CD14-positive monocyte (primary cell): ENCODE data around the gene THSD4. TPM values are rescaled to one million over a fixed set of nuclear protein-coding genes. Genes with fewer than 3 reads are reported as not detected.

Experiments used
- DNase-seq, 3 donors: peaks; one replicate each; pipeline ENCODE4 v3.0.0-alpha.2; 2011 to 2022
- H2AFZ ChIP-seq: 2 replicates; pipeline ENCODE4 v1.6.0; 2012; ENCODE audit warnings: mild to moderate bottlenecking, low read depth, low read length, inconsistent platforms; ENCODE audit not compliant: insufficient read depth, poor library complexity, severe bottlenecking
- H3K27ac ChIP-seq, 2 donors: 1 replicate in 1 of 2; 2 replicates in 1 of 2; pipeline ENCODE4 v1.5.1; 2012 to 2013; ENCODE audit warnings: low read length in 2 of 2, control low read depth in 1 of 2, inconsistent platforms in 1 of 2, low read depth in 1 of 2, mild to moderate bottlenecking in 1 of 2
- H3K27me3 ChIP-seq, 2 donors: one replicate each; pipeline versions ENCODE4 v1.6.0 to v1.6.1; 2011 to 2013; ENCODE audit warnings: low read length in 2 of 2; ENCODE audit not compliant: control insufficient read depth in 2 of 2, insufficient read depth in 2 of 2
- H3K36me3 ChIP-seq, 2 donors: replicated peaks in 1 of 2; 1 replicate in 1 of 2; 2 replicates in 1 of 2; pipeline versions ENCODE4 v1.5.1 to v1.6.1; 2012 to 2013; ENCODE audit warnings: low read length in 2 of 2, control low read depth in 1 of 2, inconsistent platforms in 1 of 2, mild to moderate bottlenecking in 1 of 2; ENCODE audit not compliant: insufficient read depth in 2 of 2, control insufficient read depth in 1 of 2
- H3K4me1 ChIP-seq, 2 donors: 1 replicate in 1 of 2; 2 replicates in 1 of 2; pipeline versions ENCODE4 v1.5.1 to v1.6.1; 2012 to 2013; ENCODE audit warnings: low read length in 2 of 2, control low read depth in 1 of 2, inconsistent platforms in 1 of 2, mild to moderate bottlenecking in 1 of 2, moderate library complexity in 1 of 2; ENCODE audit not compliant: insufficient read depth in 2 of 2, control insufficient read depth in 1 of 2
- H3K4me2 ChIP-seq: replicated peaks from 2 replicates; pipeline ENCODE3; 2012; ENCODE audit warnings: low read length, moderate library complexity, mild to moderate bottlenecking; ENCODE audit not compliant: poor library complexity, severe bottlenecking; ENCODE audit errors: extremely low read depth
- H3K4me3 ChIP-seq, 3 experiments: fragments of 200-600 bp in 1 of 3; sonication (generic) in 1 of 3; replicated peaks in 1 of 3; 1 replicate in 2 of 3; 2 replicates in 1 of 3; pipeline ENCODE4 v1.5.1; 2011 to 2013; ENCODE audit warnings: low read length in 3 of 3, mild to moderate bottlenecking in 3 of 3, control low read depth in 2 of 3, low read depth in 2 of 3, inconsistent platforms in 1 of 3, moderate library complexity in 1 of 3
- H3K79me2 ChIP-seq: 2 replicates; pipeline ENCODE4 v1.6.0; 2012; ENCODE audit warnings: mild to moderate bottlenecking, control low read depth, inconsistent platforms, low read length, moderate library complexity; ENCODE audit not compliant: insufficient read depth
- H3K9ac ChIP-seq: 2 replicates; pipeline ENCODE4 v1.6.0; 2017; ENCODE audit warnings: low read length, mild to moderate bottlenecking; ENCODE audit not compliant: insufficient read depth, poor library complexity, severe bottlenecking
- H3K9me3 ChIP-seq, 2 donors: replicated peaks in 1 of 2; 1 replicate in 1 of 2; 2 replicates in 1 of 2; pipeline versions ENCODE4 v1.5.1 to v1.6.1; 2012 to 2013; ENCODE audit warnings: low read length in 2 of 2, control low read depth in 1 of 2; ENCODE audit not compliant: control insufficient read depth in 1 of 2, insufficient read depth in 1 of 2
- H4K20me1 ChIP-seq: 2 replicates; pipeline ENCODE4 v1.6.0; 2012; ENCODE audit warnings: mild to moderate bottlenecking, low read length, control low read depth, moderate library complexity; ENCODE audit not compliant: insufficient read depth
- H3K27ac Mint-ChIP-seq, 7 donors: one replicate each; pipeline ENCODE4 v1.8.0; 2020; ENCODE audit warnings: mild to moderate bottlenecking in 7 of 7, mixed read lengths in 7 of 7, moderate library complexity in 6 of 7, inconsistent platforms in 2 of 7
- H3K27me3 Mint-ChIP-seq, 3 donors: one replicate each; pipeline ENCODE4 v1.8.0; 2021 to 2022; ENCODE audit warnings: low read depth in 3 of 3, mild to moderate bottlenecking in 3 of 3, mixed read lengths in 3 of 3, moderate library complexity in 3 of 3, inconsistent platforms in 1 of 3
- H3K36me3 Mint-ChIP-seq, 2 donors: one replicate each; pipeline ENCODE4 v1.8.0; 2020; ENCODE audit warnings: mixed read lengths in 2 of 2, inconsistent platforms in 1 of 2, mild to moderate bottlenecking in 1 of 2
- H3K4me1 Mint-ChIP-seq: one replicate; pipeline ENCODE4 v1.8.0; 2020; ENCODE audit warnings: mild to moderate bottlenecking, mixed read lengths
- H3K4me3 Mint-ChIP-seq, 2 donors: one replicate each; pipeline ENCODE4 v1.8.0; 2020; ENCODE audit warnings: mild to moderate bottlenecking in 2 of 2, mixed read lengths in 2 of 2, moderate library complexity in 1 of 2
- H3K9me3 Mint-ChIP-seq, 7 donors: one replicate each; pipeline ENCODE4 v1.8.0; 2020 to 2022; ENCODE audit warnings: mixed read lengths in 7 of 7, mild to moderate bottlenecking in 6 of 7, moderate library complexity in 6 of 7, inconsistent platforms in 2 of 7
- CTCF ChIP-seq: fragments of 200-600 bp; IDR thresholded peaks from one replicate; pipeline ENCODE4 v1.8.0; 2022; ENCODE audit warnings: antibody characterized with exemption, mild to moderate bottlenecking
- WGBS: methylation state at CpG from one replicate; pipeline ENCODE4 v1.1.5; 2013; ENCODE audit warnings: missing lambda C conversion rate; ENCODE audit not compliant: insufficient coverage; 5-methylcytosine and 5-hydroxymethylcytosine counted together
- intact Hi-C, 2 donors: fragments of 100-400 bp; cut with micrococcal nuclease; formaldehyde crosslinking; loops; one replicate each; pipeline versions ENCODE4 v1.15.0 to v1.15.1; 2023
- polyA plus RNA-seq, 3 donors: library from polyadenylated mRNA; depleted of rRNA in 1 of 3; unstranded in 2 of 3; stranded (reverse) in 1 of 3; fragments of 300-500 nt in 2 of 3; fragments of >200 nt in 1 of 3; fragmentation: Illumina TruSeq in 2 of 3; gene quantifications; 1 replicate in 2 of 3; 2 replicates in 1 of 3; pipeline ENCODE4 v1.2.3, GENCODE V29; 2012 to 2021

THSD4 gene
- polyA plus RNA-seq, 3 donors = not detected

DNA sequence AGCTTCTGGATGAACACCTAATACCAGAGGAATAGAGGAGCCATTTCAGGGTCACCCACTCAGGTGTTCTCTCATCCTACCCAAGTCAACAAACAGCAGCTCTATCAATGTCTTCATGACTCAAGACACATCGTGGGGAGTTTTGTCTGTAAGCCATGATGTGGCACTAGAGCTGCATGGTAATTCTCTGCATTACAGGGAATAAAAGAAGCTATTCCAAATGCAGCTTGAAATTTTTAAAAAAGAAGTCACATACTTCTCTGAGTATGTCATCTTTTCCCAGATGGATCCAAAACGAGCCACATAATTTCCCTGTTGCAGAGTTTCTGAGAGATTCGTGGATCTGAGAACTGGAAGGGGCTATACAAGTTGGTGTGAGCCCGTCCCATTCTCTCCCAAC, 6.1 kb upstream of the THSD4 start:
- Histone ChIP-seq H3K79me2 (no peaks in the 10 kb centered on the region), H4K20me1 (no peaks in the 10 kb centered on the region), H3K9ac (no peak overlapping the region), H2AFZ (no peak overlapping the region), H3K4me1 (no peaks in the 10 kb centered on the region), H3K27me3 (peaks cover 2 to 8% of the 10 kb centered on the region in 2 donors), H3K27ac (no peak overlapping the region), H3K4me2 (no peak overlapping the region), H3K9me3 (no peaks in the 10 kb centered on the region), H3K4me3 (no peak overlapping the region), H3K36me3 (no peaks in the 10 kb centered on the region)
- Mint-ChIP-seq H3K27me3 (peaks cover 5 to 17% (median 13%) of the 10 kb centered on the region in 3 donors), H3K4me1 (no peaks in the 10 kb centered on the region), H3K4me3 (no peak overlapping the region), H3K27ac (no peak overlapping the region), H3K9me3 (peaks cover 0 to 2% (median 0%) of the 10 kb centered on the region in 7 donors), H3K36me3 (no peaks in the 10 kb centered on the region)
- no CpG with 5 or more reads among the region's 4 CpGs for WGBS
- no peak for DNase-seq
- no peak for TF ChIP-seq CTCF
- intact Hi-C loops = no loop called here

GRCh38 chr15:71109905-71110304, 5.4 kb upstream of the THSD4 start:
- Histone ChIP-seq H3K9ac (no peak overlapping the region), H3K27ac (no peak overlapping the region), H3K79me2 (no peaks in the 10 kb centered on the region), H4K20me1 (no peaks in the 10 kb centered on the region), H3K4me3 (no peak overlapping the region), H2AFZ (no peak overlapping the region), H3K9me3 (no peaks in the 10 kb centered on the region), H3K36me3 (no peaks in the 10 kb centered on the region), H3K27me3 (peaks cover 3 to 15% of the 10 kb centered on the region in 2 donors), H3K4me2 (no peak overlapping the region), H3K4me1 (no peaks in the 10 kb centered on the region)
- no peak for TF ChIP-seq CTCF
- no peak overlapping the region for H3K4me3 Mint-ChIP-seq
- 90% methylated on average over 1 of the region's 3 CpGs for WGBS
- H3K4me1 Mint-ChIP-seq = peaks cover 3% of the 10 kb centered on the region
- H3K27ac Mint-ChIP-seq = no peak overlapping the region
- peaks cover 13 to 25% (median 19%) of the 10 kb centered on the region in 3 donors for H3K27me3 Mint-ChIP-seq
- intact Hi-C loops = no loop called here
- H3K9me3 Mint-ChIP-seq = peaks cover 0 to 2% (median 0%) of the 10 kb centered on the region in 7 donors
- DNase-seq = no peak
- H3K36me3 Mint-ChIP-seq = no peaks in the 10 kb centered on the region
